ENCODE results near the gene NR2E3. TPM values are rescaled to one million over a fixed set of nuclear protein-coding genes. Genes with fewer than 3 reads are reported as not detected.

NR2E3 gene
- total and polyA plus RNA-seq, 2 experiments from 2014 or later: 0.65 TPM; not detected in 1

GRCh38 chr15:71782422-71783165 is 27.8 kb upstream of the NR2E3 start:
- no peaks in the 10 kb centered on the region for H3K36me3 ChIP-seq (ENCODE audit: low read depth)
- WGBS, 2 experiments (ENCODE audit: low coverage in 1 of 2, low lambda C conversion rate in 2 of 2, missing lambda C conversion rate in 2 of 2): 72 to 77% methylated on average over 10 of the region's 10 CpGs
- H3K9ac ChIP-seq: no peak overlapping the region
- H3K9me2 ChIP-seq (ENCODE audit: insufficient read depth): no peaks in the 10 kb centered on the region
- no peak for DNase-seq
- no peak overlapping the region for H2AFZ ChIP-seq
- H3K27me3 ChIP-seq (replicated peaks; ENCODE audit: insufficient read depth): no peaks in the 10 kb centered on the region
- in situ Hi-C loops (cut with MboI): no loop called here
- no peaks in the 10 kb centered on the region for H3K79me2 ChIP-seq (ENCODE audit: insufficient read depth)
- H3K4me3 ChIP-seq: no peak overlapping the region
- H3K4me1 ChIP-seq (ENCODE audit: insufficient read depth): peaks cover 17% of the 10 kb centered on the region
- H4K20me1 ChIP-seq (ENCODE audit: insufficient read depth): no peaks in the 10 kb centered on the region
- peaks cover 15% of the 10 kb centered on the region for H3F3A ChIP-seq (ENCODE audit: insufficient read depth)
- H3K27ac ChIP-seq: no peak overlapping the region
- H3K4me2 ChIP-seq (ENCODE audit: unreplicated experiment): no peak overlapping the region
- H3K9me3 ChIP-seq (ENCODE audit: low read depth): no peaks in the 10 kb centered on the region
- TF ChIP-seq EZH2phosphoT487 (IDR thresholded peaks at IDR 0.05; ENCODE audit: insufficient read depth, low read depth): no peak
- TF ChIP-seq EZH2 (IDR thresholded peaks at IDR 0.05; ENCODE audit: insufficient read depth, poor library complexity, severe bottlenecking): no peak

GRCh38 chr15:71784719-71785118 is 25.6 kb upstream of the NR2E3 start:
- Histone ChIP-seq H4K20me1 (ENCODE audit: insufficient read depth) (no peaks in the 10 kb centered on the region), H3K4me1 (ENCODE audit: insufficient read depth) (peaks cover 17% of the 10 kb centered on the region), H3K4me3 (no peak overlapping the region), H3F3A (ENCODE audit: insufficient read depth) (peaks cover 14% of the 10 kb centered on the region), H3K4me2 (ENCODE audit: unreplicated experiment) (no peak overlapping the region), H3K36me3 (ENCODE audit: low read depth) (no peaks in the 10 kb centered on the region), H3K27ac (no peak overlapping the region), H3K79me2 (ENCODE audit: insufficient read depth) (no peaks in the 10 kb centered on the region), H3K9me3 (ENCODE audit: low read depth) (no peaks in the 10 kb centered on the region), H3K9ac (no peak overlapping the region), H3K27me3 (replicated peaks; ENCODE audit: insufficient read depth) (no peaks in the 10 kb centered on the region), H3K9me2 (ENCODE audit: insufficient read depth) (no peaks in the 10 kb centered on the region), H2AFZ (no peak overlapping the region)
- no peak for DNase-seq
- WGBS, 2 experiments (ENCODE audit: low coverage in 1 of 2, low lambda C conversion rate in 2 of 2, missing lambda C conversion rate in 2 of 2): 65 to 66% methylated on average over 6 of the region's 6 CpGs
- in situ Hi-C loops (cut with MboI): no loop called here
- TF ChIP-seq EZH2 (IDR thresholded peaks at IDR 0.05; ENCODE audit: insufficient read depth, poor library complexity, severe bottlenecking): no peak
- TF ChIP-seq EZH2phosphoT487 (IDR thresholded peaks at IDR 0.05; ENCODE audit: insufficient read depth, low read depth): no peak

- no peaks in the 10 kb centered on the region for H3K9me3 ChIP-seq (ENCODE audit: low read depth)
- in situ Hi-C loops (cut with MboI): no loop called here
- no peak for TF ChIP-seq EZH2 (IDR thresholded peaks at IDR 0.05; ENCODE audit: insufficient read depth, poor library complexity, severe bottlenecking)
- TF ChIP-seq EZH2phosphoT487 (IDR thresholded peaks at IDR 0.05; ENCODE audit: insufficient read depth, low read depth): no peak
- H3F3A ChIP-seq (ENCODE audit: insufficient read depth): peaks cover 8% of the 10 kb centered on the region
- H3K27ac ChIP-seq: no peak overlapping the region
- no peaks in the 10 kb centered on the region for H3K79me2 ChIP-seq (ENCODE audit: insufficient read depth)
- no peak overlapping the region for H3K9ac ChIP-seq
- H3K9me2 ChIP-seq (ENCODE audit: insufficient read depth): no peaks in the 10 kb centered on the region
- no peaks in the 10 kb centered on the region for H4K20me1 ChIP-seq (ENCODE audit: insufficient read depth)
- no peak overlapping the region for H3K4me2 ChIP-seq (ENCODE audit: unreplicated experiment)
- H3K4me1 ChIP-seq (ENCODE audit: insufficient read depth): peaks cover 5% of the 10 kb centered on the region
- H3K4me3 ChIP-seq: no peak overlapping the region
- no peaks in the 10 kb centered on the region for H3K27me3 ChIP-seq (replicated peaks; ENCODE audit: insufficient read depth)
- 95 to 96% methylated on average over 2 of the region's 2 CpGs for WGBS, 2 experiments (ENCODE audit: low coverage in 1 of 2, low lambda C conversion rate in 2 of 2, missing lambda C conversion rate in 2 of 2)
- DNase-seq: no peak
- H2AFZ ChIP-seq: no peak overlapping the region
- H3K36me3 ChIP-seq (ENCODE audit: low read depth): no peaks in the 10 kb centered on the region
Observed at GRCh38 chr15:71785996-71786395, 24.4 kb upstream of the NR2E3 start.

GRCh38 chr15:71786673-71787072 is 23.7 kb upstream of the NR2E3 start:
- Histone ChIP-seq H3K4me2 (ENCODE audit: unreplicated experiment) (no peak overlapping the region), H3K4me1 (ENCODE audit: insufficient read depth) (peaks cover 4% of the 10 kb centered on the region), H3K4me3 (no peak overlapping the region), H3F3A (ENCODE audit: insufficient read depth) (peaks cover 9% of the 10 kb centered on the region; the same call in 1 of the 2 replicates), H3K27ac (no peak overlapping the region), H3K9ac (no peak overlapping the region), H3K9me2 (ENCODE audit: insufficient read depth) (no peaks in the 10 kb centered on the region), H2AFZ (no peak overlapping the region), H3K27me3 (replicated peaks; ENCODE audit: insufficient read depth) (no peaks in the 10 kb centered on the region), H4K20me1 (ENCODE audit: insufficient read depth) (no peaks in the 10 kb centered on the region), H3K36me3 (ENCODE audit: low read depth) (no peaks in the 10 kb centered on the region), H3K79me2 (ENCODE audit: insufficient read depth) (no peaks in the 10 kb centered on the region), H3K9me3 (ENCODE audit: low read depth) (no peaks in the 10 kb centered on the region)
- WGBS, 2 experiments (ENCODE audit: low coverage in 1 of 2, low lambda C conversion rate in 2 of 2, missing lambda C conversion rate in 2 of 2): 86 to 90% methylated on average over 5 to 7 of the region's 7 CpGs
- in situ Hi-C loops (cut with MboI): no loop called here
- no peak for DNase-seq
- TF ChIP-seq EZH2 (IDR thresholded peaks at IDR 0.05; ENCODE audit: insufficient read depth, poor library complexity, severe bottlenecking) (no peak), EZH2phosphoT487 (IDR thresholded peaks at IDR 0.05; ENCODE audit: insufficient read depth, low read depth) (no peak)
